GM11168 (cell line): Measurements from ENCODE around the gene FBXL5.

Source experiments
- in situ Hi-C: fragments of 300-500 bp; cut with MboI; formaldehyde crosslinking; loops from one replicate; pipeline ENCODE4 v1.12.0; 2022; ENCODE audit warnings: low sequenced_read_pairs; ENCODE audit not compliant: unreplicated experiment

Gene FBXL5

GRCh38 chr4:15676899-15677298 is 21.7 kb upstream of the FBXL5 start:
- in situ Hi-C loops: no loop called here

- in situ Hi-C loops: no loop called here
Observed at GRCh38 chr4:15676039-15676438, 20.9 kb upstream of the FBXL5 start.

- in situ Hi-C loops: no loop called here
Observed at GRCh38 chr4:15675356-15675755, 20.2 kb upstream of the FBXL5 start.

GRCh38 chr4:15674926-15675325 is 19.8 kb upstream of the FBXL5 start:
- in situ Hi-C loops: no loop called here

GRCh38 chr4:15674046-15674445 is 18.9 kb upstream of the FBXL5 start:
- in situ Hi-C loops: no loop called here

- in situ Hi-C loops: no loop called here
Observed at GRCh38 chr4:15673337-15673736, 18.2 kb upstream of the FBXL5 start.

GRCh38 chr4:15672101-15672500 is 16.9 kb upstream of the FBXL5 start:
- in situ Hi-C loops: no loop called here

GRCh38 chr4:15670576-15670975 is 15.4 kb upstream of the FBXL5 start:
- in situ Hi-C loops: no loop called here

- in situ Hi-C loops: no loop called here
Observed at GRCh38 chr4:15668566-15669435, 13.6 kb upstream of the FBXL5 start.

- in situ Hi-C loops: no loop called here
Observed at GRCh38 chr4:15667006-15667405, 11.8 kb upstream of the FBXL5 start.

- in situ Hi-C loops: no loop called here
Observed at GRCh38 chr4:15665753-15666365, 10.7 kb upstream of the FBXL5 start.

GRCh38 chr4:15659768-15660570 is 4.8 kb upstream of the FBXL5 start:
- in situ Hi-C loops: no loop called here

- in situ Hi-C loops: no loop called here
Observed at GRCh38 chr4:15658781-15659180, 3.6 kb upstream of the FBXL5 start.

GRCh38 chr4:15658136-15658770 is 3.1 kb upstream of the FBXL5 start:
- in situ Hi-C loops: no loop called here

- in situ Hi-C loops: no loop called here
Observed at GRCh38 chr4:15657366-15657765, 2.2 kb upstream of the FBXL5 start.

GRCh38 chr4:15656038-15656470 is 897 bp upstream of the FBXL5 start:
- in situ Hi-C loops: no loop called here

- in situ Hi-C loops: no loop called here
Observed at GRCh38 chr4:15654593-15655222, 449 bp downstream of the FBXL5 start.

- in situ Hi-C loops: no loop called here
Observed at GRCh38 chr4:15653864-15654592, 1.1 kb downstream of the FBXL5 start.

GRCh38 chr4:15653420-15653819 is 1.7 kb downstream of the FBXL5 start:
- in situ Hi-C loops: no loop called here
